Measurements from ENCODE around the gene SORBS1. TPM values are rescaled to one million over a fixed set of nuclear protein-coding genes. Genes with fewer than 3 reads are reported as not detected.

Gene SORBS1
- total RNA-seq, 4 donors from 2014 or later = 28.1 to 92.5 (median 41.7) TPM

- no peak overlapping the region for H3K27ac ChIP-seq
- H3K27me3 ChIP-seq = no peaks in the 10 kb centered on the region
- no peak for DNase-seq (ENCODE audit: low spot score in 2 of 2)
- TF ChIP-seq POLR2AphosphoS5 (IDR thresholded peaks at IDR 0.05) (no peak), POLR2A (IDR thresholded peaks at IDR 0.05) (no peak), EP300 (IDR thresholded peaks at IDR 0.05) (no peak), CTCF (IDR thresholded peaks at IDR 0.05) (no peak)
- WGBS = 73% methylated on average over 2 of the region's 2 CpGs
- H3K4me1 ChIP-seq = peaks cover 4% of the 10 kb centered on the region
- no peaks in the 10 kb centered on the region for H3K36me3 ChIP-seq
- H3K9me3 ChIP-seq = no peaks in the 10 kb centered on the region
- H3K4me3 ChIP-seq = no peak overlapping the region
Measured at GRCh38 chr10:95496246-95496911, 64.8 kb downstream of the SORBS1 start.

- Histone ChIP-seq H3K27me3 (no peaks in the 10 kb centered on the region), H3K36me3 (no peaks in the 10 kb centered on the region), H3K27ac (no peak overlapping the region), H3K9me3 (no peaks in the 10 kb centered on the region), H3K4me3 (no peak overlapping the region), H3K4me1 (peaks cover 3% of the 10 kb centered on the region)
- TF ChIP-seq CTCF (IDR thresholded peaks at IDR 0.05) = no peak
- TF ChIP-seq EP300 (IDR thresholded peaks at IDR 0.05) = no peak
- no peak for TF ChIP-seq POLR2AphosphoS5 (IDR thresholded peaks at IDR 0.05)
- TF ChIP-seq POLR2A (IDR thresholded peaks at IDR 0.05) = no peak
- DNase-seq (ENCODE audit: low spot score in 2 of 2) = no peak
- 82% methylated on average over 2 of the region's 2 CpGs for WGBS
Measured at GRCh38 chr10:95493862-95494261, 67.3 kb downstream of the SORBS1 start.

GRCh38 chr10:95487994-95488393 lies 73.2 kb downstream of the SORBS1 start:
- TF ChIP-seq CTCF (IDR thresholded peaks at IDR 0.05) (no peak), EP300 (IDR thresholded peaks at IDR 0.05) (no peak)
- H3K4me3 ChIP-seq = no peak overlapping the region
- H3K36me3 ChIP-seq = no peaks in the 10 kb centered on the region
- H3K27ac ChIP-seq = no peak overlapping the region
- H3K4me1 ChIP-seq = peaks cover 11% of the 10 kb centered on the region
- no peak for DNase-seq (ENCODE audit: low spot score in 2 of 2)
- H3K9me3 ChIP-seq = no peaks in the 10 kb centered on the region
- H3K27me3 ChIP-seq = no peaks in the 10 kb centered on the region

GRCh38 chr10:95485056-95485844 lies 75.9 kb downstream of the SORBS1 start:
- DNase-seq (ENCODE audit: low spot score in 2 of 2) = no peak
- no peaks in the 10 kb centered on the region for H3K27me3 ChIP-seq
- H3K27ac ChIP-seq = no peak overlapping the region
- no peak overlapping the region for H3K4me3 ChIP-seq
- H3K36me3 ChIP-seq = no peaks in the 10 kb centered on the region
- TF ChIP-seq POLR2AphosphoS5 (IDR thresholded peaks at IDR 0.05) (no peak), EP300 (IDR thresholded peaks at IDR 0.05) (no peak), CTCF (IDR thresholded peaks at IDR 0.05) (no peak), POLR2A (IDR thresholded peaks at IDR 0.05) (no peak)
- peaks cover 24% of the 10 kb centered on the region for H3K4me1 ChIP-seq
- WGBS = 36% methylated on average over 4 of the region's 4 CpGs
- H3K9me3 ChIP-seq = no peaks in the 10 kb centered on the region

GRCh38 chr10:95482501-95483233 lies 78.5 kb downstream of the SORBS1 start:
- Histone ChIP-seq H3K9me3 (no peaks in the 10 kb centered on the region), H3K36me3 (no peaks in the 10 kb centered on the region), H3K27me3 (no peaks in the 10 kb centered on the region), H3K4me3 (no peak overlapping the region), H3K4me1 (peaks cover 37% of the 10 kb centered on the region), H3K27ac (no peak overlapping the region)
- TF ChIP-seq POLR2A (IDR thresholded peaks at IDR 0.05) (no peak), POLR2AphosphoS5 (IDR thresholded peaks at IDR 0.05) (no peak), EP300 (IDR thresholded peaks at IDR 0.05) (no peak), CTCF (IDR thresholded peaks at IDR 0.05) (no peak)
- 87% methylated on average over 7 of the region's 7 CpGs for WGBS
- DNase-seq (ENCODE audit: low spot score in 2 of 2) = no peak

Measured in suprapubic skin (tissue), 4 donors.